Activated B cell treated with CpG ODN at 0.5 μM for 24 hours (primary cell): Measurements from ENCODE around the gene ACBD7. TPM values are rescaled to one million over a fixed set of nuclear protein-coding genes. Genes with fewer than 3 reads are reported as not detected.

ENCODE experiments used
- ATAC-seq: fragments of 200-7000 bp; cut with Tn5 transposase; one replicate; pipeline ENCODE4 v1.10.0; 2021; ENCODE audit warnings: low read depth, mild to moderate bottlenecking, moderate library complexity
- CTCF ChIA-PET: fragments of 350-600 bp; sonication (Branson Sonifier 250); formaldehyde crosslinking; loops from one replicate; lab custom pipeline; 2021; ENCODE audit warnings: antibody characterized with exemption; lab: Charles Lee
- POLR2A ChIA-PET: fragments of 350-600 bp; sonication (Branson Sonifier 250); formaldehyde crosslinking; loops from one replicate; lab custom pipeline; 2021; ENCODE audit warnings: antibody characterized with exemption; lab: Charles Lee
- DNase-seq: peaks from one replicate; pipeline ENCODE4 v3.0.0; 2022
- H3K27ac Mint-ChIP-seq: one replicate; pipeline ENCODE4 v1.8.0; 2020; ENCODE audit warnings: mixed read lengths
- H3K27me3 Mint-ChIP-seq: one replicate; pipeline ENCODE4 v1.8.0; 2021; ENCODE audit warnings: mixed read lengths
- H3K36me3 Mint-ChIP-seq: one replicate; pipeline ENCODE4 v1.8.0; 2021; ENCODE audit warnings: low read depth, mixed read lengths
- H3K4me1 Mint-ChIP-seq: one replicate; pipeline ENCODE4 v1.8.0; 2021; ENCODE audit warnings: mixed read lengths
- H3K4me3 Mint-ChIP-seq: one replicate; pipeline ENCODE4 v1.8.0; 2020; ENCODE audit warnings: mild to moderate bottlenecking, mixed read lengths
- H3K9me3 Mint-ChIP-seq: one replicate; pipeline ENCODE4 v1.8.0; 2020; ENCODE audit warnings: mixed read lengths
- CTCF ChIP-seq: fragments of 200-600 bp; IDR thresholded peaks from one replicate; pipeline ENCODE4 v1.8.0; 2022; ENCODE audit warnings: antibody characterized with exemption, mild to moderate bottlenecking
- intact Hi-C: fragments of 100-400 bp; cut with micrococcal nuclease; formaldehyde crosslinking; loops from one replicate; pipeline ENCODE4 v1.15.1; 2024
- total RNA-seq: library from RNA; stranded (reverse); gene quantifications from 2 replicates; pipeline ENCODE4 v1.2.3, GENCODE V29; 2022

Gene ACBD7
- total RNA-seq, 1 donor from 2014 or later: not detected

- H3K9me3 Mint-ChIP-seq: no peaks in the 10 kb centered on the region
- no peaks in the 10 kb centered on the region for H3K4me1 Mint-ChIP-seq
- TF ChIP-seq CTCF: no peak
- no peak overlapping the region for H3K27ac Mint-ChIP-seq
- no peaks in the 10 kb centered on the region for H3K36me3 Mint-ChIP-seq
- intact Hi-C loops: no loop called here
- H3K27me3 Mint-ChIP-seq: peaks cover 5% of the 10 kb centered on the region
- no peak for DNase-seq
- ATAC-seq: no peak
- ChIA-PET POLR2A (no interaction called here), CTCF (no interaction called here)
- no peak overlapping the region for H3K4me3 Mint-ChIP-seq
Measured at GRCh38 chr10:15049533-15049932, 39.0 kb downstream of the ACBD7 start.

GRCh38 chr10:15046626-15047025 lies 42.0 kb downstream of the ACBD7 start:
- no peak for TF ChIP-seq CTCF
- Mint-ChIP-seq H3K36me3 (no peaks in the 10 kb centered on the region), H3K4me1 (no peaks in the 10 kb centered on the region), H3K27me3 (peaks cover 5% of the 10 kb centered on the region), H3K4me3 (no peak overlapping the region), H3K9me3 (no peaks in the 10 kb centered on the region), H3K27ac (no peak overlapping the region)
- intact Hi-C loops: no loop called here
- DNase-seq (no peak), ATAC-seq (no peak)
- ChIA-PET CTCF (no interaction called here), POLR2A (no interaction called here)

GRCh38 chr10:15045380-15045779 lies 43.2 kb downstream of the ACBD7 start:
- Mint-ChIP-seq H3K36me3 (no peaks in the 10 kb centered on the region), H3K4me3 (no peak overlapping the region), H3K4me1 (no peaks in the 10 kb centered on the region), H3K9me3 (no peaks in the 10 kb centered on the region), H3K27ac (no peak overlapping the region), H3K27me3 (peaks cover 5% of the 10 kb centered on the region)
- no peak for ATAC-seq
- no peak for TF ChIP-seq CTCF
- intact Hi-C loops: no loop called here
- ChIA-PET CTCF (no interaction called here), POLR2A (no interaction called here)
- no peak for DNase-seq

- no peak within 1 kb of the TSS for H3K27ac Mint-ChIP-seq
- no peaks in the 10 kb centered on the region for H3K4me1 Mint-ChIP-seq
- no peaks in the 10 kb centered on the region for H3K36me3 Mint-ChIP-seq
- no peaks in the 10 kb centered on the region for H3K9me3 Mint-ChIP-seq
- ChIA-PET CTCF (no interaction called here), POLR2A (no interaction called here)
- TF ChIP-seq CTCF: no peak
- peaks cover 10% of the 10 kb centered on the region for H3K27me3 Mint-ChIP-seq
- no peak within 1 kb of the TSS for H3K4me3 Mint-ChIP-seq
- ATAC-seq (no peak), DNase-seq (no peak)
- intact Hi-C loops: no loop called here
Measured at GRCh38 chr10:15043674-15044073, 44.9 kb downstream of the ACBD7 start, which contains the start of gene OLAH. Gene OLAH (plus strand): TSS chr10:15043943. CDS start chr10:15047289, 3,346 bp downstream.

- Mint-ChIP-seq H3K4me1 (no peaks in the 10 kb centered on the region), H3K27ac (no peak overlapping the region), H3K27me3 (peaks cover 6% of the 10 kb centered on the region), H3K36me3 (no peaks in the 10 kb centered on the region), H3K9me3 (no peaks in the 10 kb centered on the region), H3K4me3 (no peak overlapping the region)
- ChIA-PET POLR2A (no interaction called here), CTCF (no interaction called here)
- DNase-seq (no peak), ATAC-seq (no peak)
- no peak for TF ChIP-seq CTCF
- intact Hi-C loops: no loop called here
Measured at GRCh38 chr10:15038416-15038815, 50.2 kb downstream of the ACBD7 start.
